HG03280 (cell line): ENCODE measurements around the gene PCDHB7.
"Not testable (repeated sequence)": the region's sequence is repeated elsewhere in the genome, so short reads cannot be mapped to it uniquely, and the experiment has no call there.

Experiments
- ATAC-seq: cut with Tn5 transposase; IDR thresholded peaks from one replicate; pipeline ENCODE4 v1.9.1; 2021; ENCODE audit warnings: mild to moderate bottlenecking, moderate library complexity; ENCODE audit not compliant: unreplicated experiment

Gene PCDHB7

GRCh38 chr5:141223112-141223783, 50.8 kb downstream of the PCDHB7 start, which contains the start of gene PCDHB14:
Gene PCDHB14 (plus strand): TSS chr5:141223343. CDS start chr5:141223506, 163 bp downstream.
- no peak for ATAC-seq

DNA sequence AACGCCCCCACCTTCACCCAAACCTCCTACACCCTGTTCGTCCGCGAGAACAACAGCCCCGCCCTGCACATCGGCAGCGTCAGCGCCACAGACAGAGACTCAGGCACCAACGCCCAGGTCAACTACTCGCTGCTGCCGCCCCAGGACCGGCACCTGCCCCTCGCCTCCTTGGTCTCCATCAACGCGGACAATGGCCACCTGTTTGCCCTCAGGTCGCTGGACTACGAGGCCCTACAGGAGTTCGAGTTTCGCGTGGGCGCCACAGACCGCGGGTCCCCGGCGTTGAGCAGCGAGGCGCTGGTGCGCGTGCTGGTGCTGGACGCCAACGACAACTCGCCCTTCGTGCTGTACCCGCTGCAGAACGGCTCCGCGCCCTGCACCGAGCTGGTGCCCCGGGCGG, 52.4 kb downstream of the PCDHB7 start:
- not testable (repeated sequence) for ATAC-seq

- not testable (repeated sequence) for ATAC-seq
Observed at GRCh38 chr5:141225421-141225820, 53.0 kb downstream of the PCDHB7 start.
